Femur (tissue), 1 donor: ENCODE data around the gene IWS1.
"Not testable (repeated sequence)": the region's sequence is repeated elsewhere in the genome, so short reads cannot be mapped to it uniquely, and the experiment has no call there.

Experiments
- DNase-seq: peaks from one replicate; pipeline ENCODE4 v3.0.0-alpha.2; 2017

IWS1 gene

DNA sequence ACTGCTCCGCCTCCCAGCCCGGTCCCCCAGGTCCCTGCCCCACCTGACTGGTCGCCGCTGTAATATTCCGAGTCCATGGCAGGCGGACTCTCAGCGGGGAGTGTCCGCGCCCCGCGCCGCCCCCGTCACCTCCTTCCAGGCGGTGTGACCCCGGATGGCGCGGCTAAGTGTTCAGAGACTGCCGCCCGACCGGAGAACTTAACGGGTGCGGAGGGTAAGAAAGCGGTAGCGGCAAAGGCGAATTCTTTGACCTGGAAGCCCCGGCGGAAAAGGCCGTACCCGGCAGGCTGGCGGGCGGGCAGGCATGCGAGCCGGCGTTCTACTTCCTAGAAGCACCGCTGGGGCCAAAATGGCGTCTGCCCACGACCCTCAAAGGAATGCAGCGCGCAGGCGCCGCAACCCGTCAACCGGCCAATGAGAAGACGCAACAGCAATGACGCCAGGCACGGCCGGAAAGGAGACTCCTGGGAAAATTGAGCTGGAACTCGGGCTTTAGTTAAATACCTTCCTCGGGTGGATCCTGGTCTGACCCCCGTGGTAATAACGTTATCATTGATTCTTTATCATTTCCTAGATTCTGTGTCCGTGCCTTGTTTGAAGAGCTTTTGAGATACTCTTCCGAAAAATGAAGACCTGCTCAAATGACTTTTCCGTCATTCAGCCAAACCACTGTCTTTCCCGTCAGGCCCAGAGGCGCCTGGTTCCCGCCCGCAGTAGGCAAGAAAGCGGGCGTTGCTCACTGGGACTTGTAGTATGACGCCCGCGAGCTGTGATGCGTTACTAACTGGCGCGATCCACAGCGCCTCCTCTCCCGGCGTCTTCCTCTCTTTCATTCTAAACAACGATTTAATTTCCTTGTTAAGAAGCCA lies at the start of gene IWS1:
IWS1 (minus strand) TSS at position 358 of the 869 bp plus-strand sequence; CDS start at position 77, 281 bp downstream.
- peak; percentile 98 for DNase-seq

DNA sequence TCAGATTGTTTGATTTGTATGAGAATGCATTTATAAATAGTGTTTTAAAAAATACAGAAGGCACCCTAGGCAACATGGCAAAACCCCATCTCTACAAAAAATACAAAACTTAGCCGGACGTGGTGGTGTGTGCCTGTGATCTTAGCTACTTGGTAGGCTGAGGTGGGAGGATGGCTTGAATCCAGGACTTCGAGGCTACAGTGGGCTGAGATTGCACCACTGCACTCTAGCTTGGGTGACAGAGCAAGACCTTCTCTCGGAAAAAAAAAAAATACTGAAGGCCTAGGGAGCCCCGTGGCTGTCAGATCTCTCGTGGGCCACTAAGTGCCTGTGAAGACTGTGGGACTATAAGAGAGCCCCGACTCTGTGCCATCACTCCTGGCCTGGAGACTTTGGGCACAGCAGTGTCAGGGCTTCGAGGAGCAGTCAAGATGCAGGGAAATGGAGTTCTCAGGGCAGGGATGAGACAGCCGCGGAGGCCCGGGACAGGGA lies 49.7 kb upstream of the IWS1 start:
- DNase-seq = no peak

DNA sequence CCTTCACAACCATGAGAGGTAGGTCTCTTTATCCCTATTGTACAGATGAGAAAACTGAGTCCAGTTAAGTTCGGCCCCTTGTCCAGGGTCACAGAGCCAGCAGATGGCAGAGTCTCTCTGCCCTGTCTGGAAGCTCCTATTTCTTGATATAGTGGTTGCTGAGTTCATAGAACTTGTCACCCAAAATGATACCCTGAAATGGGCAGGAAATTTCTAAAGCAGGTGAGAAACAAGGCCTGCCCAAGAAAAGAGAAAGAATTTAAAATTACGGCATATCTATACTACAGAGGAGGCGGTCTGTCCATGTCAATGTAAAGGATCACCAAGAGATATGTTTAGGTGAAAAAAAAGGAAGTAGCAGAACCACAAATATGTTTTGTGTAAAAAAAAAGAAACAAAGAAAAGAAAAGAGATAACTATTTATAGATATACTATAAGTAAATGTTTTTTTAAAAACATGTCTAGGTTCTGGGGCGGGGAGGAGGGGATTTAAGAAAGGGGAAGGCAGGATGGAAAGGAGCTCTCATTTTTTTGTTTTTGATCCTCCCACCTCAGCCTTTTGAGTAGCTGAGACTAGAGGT lies 49.0 kb upstream of the IWS1 start:
- DNase-seq = no peak

DNA sequence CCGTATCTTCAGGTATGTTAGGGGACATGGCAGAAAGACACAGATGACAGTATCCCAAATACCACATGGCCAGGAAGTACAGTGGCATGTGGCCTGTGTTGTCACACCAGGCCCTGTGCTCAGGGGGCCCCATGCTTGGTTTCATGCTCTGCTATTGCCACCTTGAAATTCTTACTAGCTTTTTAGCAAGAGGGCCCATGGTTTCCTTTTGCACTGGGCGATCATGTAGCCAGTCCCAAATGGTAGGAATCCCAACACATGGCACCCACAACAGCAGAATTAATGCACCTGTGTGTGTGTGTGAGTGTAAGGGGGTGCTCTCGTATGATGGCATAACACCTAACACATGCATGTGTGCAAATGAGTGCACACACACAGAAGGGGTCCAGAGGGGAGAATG lies 48.4 kb upstream of the IWS1 start:
- no peak for DNase-seq

DNA sequence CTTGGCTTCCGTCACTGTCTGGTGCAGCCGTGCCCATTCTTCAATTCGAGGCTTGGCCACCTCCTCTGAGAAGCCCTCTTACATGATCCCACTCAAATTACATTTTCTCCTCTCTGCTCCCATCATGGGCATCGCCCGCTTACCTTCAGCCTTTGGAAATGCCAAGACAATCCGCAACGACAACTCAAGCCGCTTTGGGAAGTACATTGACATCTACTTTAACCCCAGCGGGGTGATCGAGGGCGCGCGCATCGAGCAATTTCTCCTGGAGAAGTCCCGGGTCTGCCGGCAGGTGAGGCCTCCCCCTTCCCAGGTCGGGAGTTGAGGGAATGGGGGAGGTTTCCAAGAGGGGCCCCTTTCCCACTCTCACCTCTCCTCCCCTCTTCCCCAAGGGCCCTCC lies 47.5 kb upstream of the IWS1 start:
- no peak for DNase-seq

DNA sequence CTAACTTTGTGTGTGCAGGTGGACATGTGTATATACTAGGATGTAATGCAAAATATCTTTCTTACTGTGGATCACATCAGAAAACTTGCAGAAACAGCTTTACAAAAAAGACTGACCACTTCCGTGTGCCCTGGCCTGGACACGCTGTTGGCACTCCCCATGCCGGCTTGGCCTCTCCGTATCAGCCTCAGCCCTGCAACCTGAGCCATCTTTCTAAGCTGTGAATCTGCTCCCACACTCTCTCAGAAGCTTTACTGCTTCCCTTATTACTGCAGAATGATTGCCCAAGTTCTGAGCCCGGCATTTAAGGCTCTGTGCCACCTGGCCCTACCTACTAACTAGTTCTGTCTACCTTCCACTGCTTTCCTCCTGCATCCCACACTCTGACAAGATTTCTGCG lies 47.0 kb upstream of the IWS1 start:
- no peak for DNase-seq

DNA sequence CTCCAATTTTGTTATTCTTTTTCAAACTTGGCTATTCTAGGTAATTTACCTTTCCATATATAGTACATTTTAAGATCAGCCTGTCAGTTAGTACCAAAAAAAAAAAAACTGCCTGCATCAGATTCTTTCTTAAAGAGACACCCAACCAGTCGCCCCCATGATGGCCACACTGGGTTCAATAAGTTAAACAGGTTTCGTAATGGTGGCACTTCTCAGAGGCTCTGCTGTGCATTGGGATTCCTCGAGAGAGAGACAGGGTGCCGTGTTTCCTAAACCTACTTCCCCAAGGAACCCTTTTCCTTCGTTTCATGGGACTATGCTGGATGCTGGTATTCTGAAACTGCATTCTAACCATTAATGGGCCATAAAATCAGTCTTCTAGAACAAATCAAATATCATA lies 46.6 kb upstream of the IWS1 start:
- no peak for DNase-seq

DNA sequence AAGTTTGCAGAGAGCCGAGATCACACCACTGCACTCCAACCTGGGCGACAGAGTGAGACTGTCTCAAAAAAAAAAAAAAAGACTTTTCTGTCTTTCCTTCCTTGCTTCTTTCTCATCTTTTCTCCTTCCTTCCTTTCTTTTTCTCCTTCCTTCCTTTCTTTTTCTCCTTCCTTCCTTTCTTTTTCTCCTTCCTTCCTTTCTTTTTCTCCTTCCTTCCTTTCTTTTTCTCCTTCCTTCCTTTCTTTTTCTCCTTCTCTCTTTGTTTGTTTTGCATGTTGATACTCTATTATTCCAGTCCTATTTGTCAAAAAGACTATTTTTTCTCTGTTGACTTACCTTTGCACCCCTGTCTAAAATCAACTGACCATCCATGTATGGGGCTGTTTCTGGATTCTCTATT lies 46.1 kb upstream of the IWS1 start:
- DNase-seq = not testable (repeated sequence)

DNA sequence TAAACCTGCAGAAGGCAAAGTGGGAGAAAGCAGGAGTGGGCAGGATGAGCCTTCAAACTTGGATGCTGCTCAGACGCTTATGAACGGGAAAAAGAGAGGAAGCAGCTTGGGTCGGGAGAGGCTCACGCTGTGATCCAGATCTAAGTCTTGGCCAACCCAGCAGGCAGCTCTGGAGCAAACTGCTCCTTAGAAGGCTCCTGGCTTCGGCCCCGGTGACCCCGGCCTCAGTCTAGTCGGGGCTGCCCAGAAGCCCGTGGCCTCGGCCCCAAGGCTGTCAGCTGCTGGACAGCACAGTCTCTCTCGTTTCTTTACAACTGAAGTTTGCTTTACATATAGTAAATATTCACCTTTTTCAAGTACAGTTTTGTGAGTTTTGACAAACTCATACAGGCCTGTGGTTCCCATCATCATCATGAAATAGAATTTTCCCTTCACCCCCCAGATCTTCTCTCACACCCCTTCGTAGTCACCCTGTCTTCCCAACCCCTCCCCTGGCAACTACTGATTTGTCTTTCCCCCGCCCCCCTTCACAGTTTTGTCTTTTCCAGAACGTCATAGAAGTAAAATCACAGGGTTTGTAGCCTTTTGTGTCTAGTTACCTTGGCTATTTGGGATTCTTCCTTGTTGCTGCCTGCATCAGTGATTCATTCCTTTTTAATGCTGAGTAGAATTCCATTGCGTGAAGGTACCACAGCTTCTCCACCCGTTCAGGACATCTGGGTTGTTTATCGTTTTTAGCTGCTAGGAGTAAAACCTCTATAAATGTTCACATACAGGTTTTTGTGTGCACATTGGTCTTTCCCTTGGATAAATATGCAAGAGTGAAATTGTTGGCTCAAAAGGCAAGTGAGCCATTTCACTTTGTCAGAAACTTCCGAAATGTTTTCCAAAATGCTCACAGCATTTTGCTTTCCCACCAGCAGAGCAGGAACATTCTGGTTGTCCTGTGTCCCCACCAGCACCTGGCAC lies 44.3 kb upstream of the IWS1 start:
- DNase-seq = no peak

DNA sequence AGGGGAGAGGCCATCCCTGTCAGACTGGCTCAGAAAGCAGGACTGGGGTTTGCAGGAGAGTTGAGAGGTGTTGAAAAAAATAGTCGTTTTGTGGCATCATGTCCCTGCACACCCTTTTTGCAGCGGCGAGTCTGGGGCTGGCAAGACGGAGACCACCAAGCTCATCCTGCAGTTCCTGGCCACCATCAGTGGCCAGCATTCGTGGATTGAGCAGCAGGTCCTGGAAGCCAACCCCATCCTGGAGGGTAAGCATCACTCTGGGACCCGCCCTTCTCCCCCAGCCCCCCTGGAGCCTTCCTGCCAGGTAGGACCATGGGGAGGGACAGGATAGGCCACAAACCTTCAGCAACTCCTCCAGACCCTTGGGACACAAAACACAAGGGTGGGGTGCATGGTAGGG lies 43.4 kb upstream of the IWS1 start:
- no peak for DNase-seq

DNA sequence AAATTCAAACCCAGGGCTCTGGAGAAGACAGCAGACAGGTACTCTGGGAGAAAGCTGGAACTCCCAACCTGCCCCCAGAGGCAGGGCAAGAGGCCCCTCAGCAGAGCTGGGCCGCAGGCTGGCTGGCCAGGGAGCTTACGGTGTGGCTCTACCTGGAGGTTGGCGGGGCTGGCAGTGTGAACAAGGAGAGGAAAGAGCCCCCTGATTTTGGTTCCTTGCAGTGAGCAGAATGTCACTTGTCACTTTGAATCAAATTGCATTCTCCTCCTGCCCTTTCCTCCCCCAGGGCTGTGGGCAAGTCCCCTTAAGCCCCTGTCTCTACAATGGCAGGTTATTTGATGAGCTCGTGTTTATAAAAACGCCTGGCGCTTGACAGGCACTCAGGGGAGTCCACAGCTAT lies 41.8 kb upstream of the IWS1 start:
- DNase-seq = no peak

DNA sequence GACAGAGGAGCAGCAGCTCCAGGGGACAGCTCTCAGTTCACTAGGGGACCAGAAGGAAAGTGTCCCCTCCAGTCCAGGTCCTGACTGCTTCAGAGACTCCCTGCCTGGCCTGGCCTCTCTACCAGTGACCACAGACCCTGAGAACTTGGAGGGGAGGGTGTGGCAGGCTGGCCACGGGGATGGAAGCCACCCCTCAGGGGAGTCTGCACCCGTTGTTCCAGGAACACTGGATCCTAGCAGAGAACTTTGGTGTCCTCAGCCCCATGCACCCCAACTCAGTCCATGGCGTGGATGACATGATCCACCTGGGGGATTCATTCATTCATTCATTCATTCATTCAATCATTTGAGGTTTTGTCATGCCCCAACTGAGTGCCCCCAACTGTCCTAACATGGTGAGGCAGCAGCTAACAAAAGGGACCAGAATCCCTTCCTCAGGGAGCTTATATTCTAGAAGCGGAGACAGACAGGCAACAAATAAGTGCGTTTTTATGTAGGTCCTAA lies 41.1 kb upstream of the IWS1 start:
- DNase-seq = no peak

DNA sequence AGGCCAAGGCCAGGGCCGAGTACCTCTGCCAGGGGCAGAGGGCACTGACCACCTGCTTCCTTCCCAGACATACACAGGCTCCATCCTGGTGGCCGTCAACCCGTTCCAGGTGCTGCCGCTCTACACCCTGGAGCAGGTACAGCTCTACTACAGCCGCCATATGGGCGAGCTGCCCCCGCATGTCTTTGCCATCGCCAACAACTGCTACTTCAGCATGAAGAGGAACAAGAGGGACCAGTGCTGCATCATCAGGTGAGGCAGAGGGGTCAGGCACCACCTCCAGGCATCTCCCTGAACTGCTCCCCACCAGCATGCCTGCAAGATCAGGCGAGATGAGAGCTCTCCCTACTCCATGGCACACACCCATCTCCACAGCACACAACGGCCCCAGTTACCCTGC lies 40.3 kb upstream of the IWS1 start:
- DNase-seq = no peak

DNA sequence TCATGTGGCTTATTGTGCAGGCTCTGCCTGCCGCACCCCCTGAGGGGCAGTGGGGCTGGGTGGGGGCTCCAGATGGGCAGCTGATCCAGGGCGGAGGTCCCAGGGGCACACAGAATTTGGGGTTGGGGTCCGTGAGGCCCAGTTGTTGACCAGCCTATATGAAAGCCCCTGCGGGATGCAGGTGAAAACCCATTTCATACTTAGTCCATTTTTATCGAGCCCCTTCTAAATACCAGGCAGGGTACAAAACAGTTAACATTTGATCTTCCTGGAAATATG lies 39.8 kb upstream of the IWS1 start:
- DNase-seq = no peak

DNA sequence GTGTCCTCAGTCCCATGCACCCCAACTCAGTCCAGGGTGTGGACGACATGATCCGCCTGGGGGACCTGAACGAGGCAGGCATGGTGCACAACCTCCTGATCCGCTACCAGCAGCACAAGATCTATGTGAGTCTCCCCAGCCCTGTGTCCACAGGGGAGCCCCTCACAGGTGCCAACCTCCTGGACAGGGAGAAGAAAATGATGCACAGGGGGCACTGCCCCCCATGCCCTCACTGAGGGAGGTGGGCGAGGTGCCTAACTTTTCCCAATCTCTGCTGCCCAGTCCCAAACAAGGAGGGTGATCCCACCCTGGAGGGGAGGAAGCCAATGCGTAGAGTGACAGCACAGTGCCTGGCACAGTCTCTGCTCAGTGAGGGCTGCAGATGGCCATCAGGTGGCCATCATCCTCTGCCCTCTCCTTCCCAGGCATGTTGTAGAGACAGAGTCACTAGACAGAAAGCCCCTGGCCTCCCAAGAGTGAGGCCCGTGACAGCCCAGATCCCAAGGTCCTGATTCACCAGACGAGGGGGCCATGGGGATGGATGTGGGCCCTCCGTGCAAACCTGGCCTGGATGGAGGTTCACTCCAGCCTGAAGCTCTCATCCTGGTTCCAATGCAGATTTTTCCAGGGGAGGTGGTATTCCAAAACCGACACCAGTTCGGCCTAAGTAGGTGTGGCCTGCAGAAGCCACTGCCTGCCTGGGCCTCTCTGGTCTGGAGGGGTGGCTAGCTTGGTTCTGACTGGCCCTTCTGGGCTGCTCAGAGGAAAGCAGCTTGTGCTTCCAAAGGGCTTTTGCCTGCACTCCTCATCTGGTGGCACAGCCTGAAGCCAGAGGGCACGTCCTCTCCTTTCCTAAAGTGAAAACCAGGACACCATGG lies 39.2 kb upstream of the IWS1 start:
- no peak for DNase-seq

DNA sequence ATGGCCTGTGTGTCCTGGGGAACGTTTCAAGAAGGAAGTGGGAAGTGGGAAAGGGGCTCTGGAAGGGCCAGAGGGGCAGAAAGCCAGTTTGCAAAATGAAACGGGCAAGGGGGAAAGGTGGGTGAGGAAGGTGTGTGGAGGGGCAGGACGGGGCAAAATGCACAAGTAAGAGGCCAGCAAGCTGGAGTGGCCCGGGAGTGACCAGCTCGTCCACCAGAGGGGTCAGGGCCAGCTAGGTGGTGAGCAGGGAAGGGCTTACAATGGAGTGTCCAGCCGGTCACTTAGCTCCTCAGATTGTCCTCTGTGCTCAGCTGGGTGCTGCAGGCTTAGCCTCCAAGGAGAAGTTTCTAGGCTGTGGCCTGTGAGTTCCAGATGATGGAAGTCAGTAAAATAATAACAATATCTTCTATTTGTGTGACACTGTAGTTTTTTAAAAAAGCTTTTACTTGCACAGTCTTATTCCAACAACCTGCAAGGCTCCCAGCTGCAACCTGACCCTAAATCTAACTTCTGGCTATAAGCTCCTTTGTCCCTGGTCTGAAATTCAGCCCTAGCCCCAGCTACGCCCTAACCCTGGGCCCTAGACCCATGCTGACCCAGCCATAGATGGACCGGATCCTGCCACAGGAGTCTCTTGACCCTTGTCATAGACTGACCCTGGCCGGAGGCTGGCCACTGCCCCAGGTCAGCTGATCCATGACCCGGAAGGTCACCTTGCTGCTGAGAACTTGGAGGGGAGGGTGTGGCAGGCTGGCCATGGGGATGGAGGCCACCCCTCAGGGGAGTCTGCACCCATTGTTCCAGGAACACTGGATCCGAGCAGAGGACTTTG lies 38.4 kb upstream of the IWS1 start:
- no peak for DNase-seq

DNA sequence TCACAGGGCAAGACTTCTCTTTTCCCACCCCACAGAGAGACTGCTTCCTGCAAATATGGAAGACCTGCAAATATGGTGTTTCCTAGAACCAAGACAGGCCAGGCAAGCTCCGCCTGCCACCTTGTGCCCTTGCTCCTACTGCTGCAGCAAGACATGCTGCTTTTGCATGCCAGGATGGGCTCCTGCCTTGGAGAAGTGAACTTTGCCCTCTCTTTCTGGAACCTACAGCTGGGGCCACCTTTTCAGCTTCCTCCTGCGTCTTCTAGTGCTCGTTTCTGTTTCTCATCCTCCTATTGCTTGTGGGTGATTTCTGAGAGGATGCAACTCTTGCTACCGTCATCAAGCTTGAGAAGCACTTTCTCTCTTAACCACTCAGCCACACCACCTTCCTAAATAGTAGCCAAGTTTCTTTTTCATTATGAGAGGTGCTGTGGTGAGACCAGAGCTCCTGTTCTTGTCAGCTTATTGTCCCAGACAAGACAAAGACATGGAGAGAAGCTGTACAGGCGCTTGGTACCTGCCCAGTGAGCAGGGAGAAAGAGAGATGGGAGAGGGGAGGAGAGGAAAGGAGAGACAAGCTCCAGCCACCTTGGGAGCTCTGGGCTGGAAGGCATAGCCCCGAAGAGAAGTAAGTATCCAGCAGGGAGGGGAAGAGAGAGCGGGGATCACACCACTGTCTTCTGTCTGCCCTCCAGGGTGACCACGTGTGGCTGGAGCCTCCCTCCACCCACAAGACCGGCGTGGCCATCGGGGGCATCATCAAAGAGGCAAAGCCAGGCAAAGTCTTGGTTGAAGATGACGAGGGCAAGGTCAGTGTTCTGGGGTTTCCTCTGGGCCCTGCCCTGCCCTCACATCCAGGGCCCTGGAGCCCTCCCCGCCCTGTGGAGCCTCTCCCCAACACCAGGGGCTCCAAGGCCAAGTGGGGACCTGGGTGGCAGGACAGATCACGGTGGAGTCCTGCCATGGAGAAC lies 37.5 kb upstream of the IWS1 start:
- no peak for DNase-seq

DNA sequence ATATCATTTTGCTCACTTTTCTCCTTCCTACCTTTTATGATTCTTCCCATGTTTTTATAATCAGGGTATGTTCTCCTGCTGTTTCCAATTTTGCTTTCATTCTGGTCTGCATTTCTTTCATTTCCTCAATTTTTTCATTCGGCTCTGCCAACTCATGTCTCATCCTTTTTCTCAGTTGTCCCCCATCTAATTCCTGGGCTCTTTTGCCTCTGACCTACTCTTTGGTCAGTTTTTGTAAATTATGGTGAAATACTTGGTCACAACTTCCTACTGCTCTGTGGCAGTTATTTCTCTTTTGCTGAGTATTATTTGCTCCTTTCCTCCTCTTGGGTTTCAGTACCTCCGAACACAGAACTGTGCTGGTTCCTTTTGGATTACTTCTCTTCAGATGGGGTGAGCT lies 36.6 kb upstream of the IWS1 start:
- DNase-seq = no peak

DNA sequence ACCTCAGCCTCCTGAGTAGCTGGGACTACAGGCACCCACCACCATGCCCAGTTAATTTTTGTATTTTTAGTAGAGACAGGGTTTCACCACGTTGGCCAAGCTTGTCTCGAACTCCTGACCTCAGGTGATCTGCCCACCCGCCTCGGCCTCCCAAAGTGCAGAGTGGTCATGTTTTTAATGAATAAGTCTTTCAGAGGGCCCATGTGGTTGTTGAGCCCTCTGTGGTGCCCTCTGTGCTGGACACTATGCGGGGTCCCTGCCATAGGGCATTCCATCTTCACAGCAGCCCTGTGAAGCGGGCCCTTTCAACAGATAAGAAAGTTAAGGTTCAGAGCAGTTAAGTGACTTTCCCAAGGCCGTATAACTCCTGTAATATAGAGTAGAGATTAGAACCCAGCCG lies 35.1 kb upstream of the IWS1 start:
- no peak for DNase-seq

DNA sequence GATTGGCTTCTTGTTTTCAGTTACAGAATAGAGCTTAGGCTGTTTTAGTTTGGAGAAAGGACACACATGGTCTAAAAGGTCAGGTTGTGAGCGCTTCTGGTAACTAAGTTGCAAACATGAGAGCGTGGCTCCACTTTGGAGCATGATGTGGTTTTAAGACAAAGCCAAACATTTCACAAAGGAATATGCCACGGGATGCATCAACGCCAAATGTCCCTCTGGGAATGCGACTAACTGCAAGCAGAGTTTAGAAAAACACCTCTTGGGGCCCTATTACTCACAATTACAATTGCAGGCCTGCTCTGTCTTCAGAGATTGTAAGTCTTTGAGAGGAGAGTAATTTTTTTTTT lies 34.6 kb upstream of the IWS1 start:
- DNase-seq = no peak
